ENCODE data around the gene NFE2L3.

GRCh38 chr7:26160896-26161295, 8.9 kb downstream of the NFE2L3 start:
- TF ChIP-seq POLR2A (IDR thresholded peaks at IDR 0.05; ENCODE audit: low read depth): no peak
- TF ChIP-seq CTCF (IDR thresholded peaks at IDR 0.05): no peak

Data from esophagus muscularis mucosa (tissue), 3 donors.